SK-N-MC (cell line): ENCODE results near the gene KRTAP10-9.

ENCODE experiments used
- EZH2 ChIP-seq: fragments of 200-600 bp; sonication (generic); IDR thresholded peaks from one replicate; pipeline ENCODE4 v1.6.1; 2017; ENCODE audit warnings: antibody characterized with exemption
- POLR2AphosphoS5 ChIP-seq: IDR thresholded peaks from 2 replicates; pipeline ENCODE4 v1.6.1; 2012; ENCODE audit warnings: mild to moderate bottlenecking, low read depth, low read length, borderline replicate concordance

GRCh38 chr21:44602463-44602850, 24.4 kb upstream of the KRTAP10-9 start:
- TF ChIP-seq EZH2 (no peak), POLR2AphosphoS5 (no peak)
